GM19397 (cell line): Measurements from ENCODE around the gene PDLIM3.

Experiments
- ATAC-seq: cut with Tn5 transposase; IDR thresholded peaks from one replicate; pipeline ENCODE4 v1.9.1; 2021; ENCODE audit warnings: mild to moderate bottlenecking, moderate library complexity; ENCODE audit not compliant: unreplicated experiment

PDLIM3 gene

GRCh38 chr4:185472103-185472542, 63.2 kb downstream of the PDLIM3 start:
- ATAC-seq = no peak

- peak; percentile 93 for ATAC-seq
These were observed 63.8 kb downstream of the PDLIM3 start, which contains the start of gene CCDC110 for GRCh38 chr4:185471235-185472102. Gene CCDC110, minus strand, starts transcription at chr4:185471733. Its CDS starts 50 bp downstream, at chr4:185471683.

- ATAC-seq = no peak
These were observed 64.7 kb downstream of the PDLIM3 start for GRCh38 chr4:185470501-185471195.

GRCh38 chr4:185469580-185470154, 65.6 kb downstream of the PDLIM3 start:
- ATAC-seq = no peak

GRCh38 chr4:185468999-185469398, 66.3 kb downstream of the PDLIM3 start:
- no peak for ATAC-seq

- ATAC-seq = no peak
These were observed 67.3 kb downstream of the PDLIM3 start for GRCh38 chr4:185467991-185468390.

- ATAC-seq = no peak
These were observed 68.2 kb downstream of the PDLIM3 start for GRCh38 chr4:185467101-185467500.

- no peak for ATAC-seq
These were observed 69.6 kb downstream of the PDLIM3 start for GRCh38 chr4:185465707-185466106.

GRCh38 chr4:185464887-185465286, 70.4 kb downstream of the PDLIM3 start:
- ATAC-seq = no peak

GRCh38 chr4:185464183-185464582, 71.1 kb downstream of the PDLIM3 start:
- ATAC-seq = no peak

GRCh38 chr4:185463541-185463940, 71.8 kb downstream of the PDLIM3 start:
- no peak for ATAC-seq

GRCh38 chr4:185461565-185461964, 73.7 kb downstream of the PDLIM3 start:
- no peak for ATAC-seq

GRCh38 chr4:185457136-185457535, 78.2 kb downstream of the PDLIM3 start:
- no peak for ATAC-seq

- no peak for ATAC-seq
These were observed 79.2 kb downstream of the PDLIM3 start for GRCh38 chr4:185456131-185456530.
